ENCODE measurements around the gene ARRDC4. TPM values are rescaled to one million over a fixed set of nuclear protein-coding genes. Genes with fewer than 3 reads are reported as not detected.

The ARRDC4 gene
- total RNA-seq, 1 donor from 2014 or later = 6.7 TPM

GRCh38 chr15:97972366-97972765 lies 11.9 kb downstream of the ARRDC4 start:
- Mint-ChIP-seq H3K4me3 (ENCODE audit: unreplicated experiment) (no peak overlapping the region), H3K9me3 (ENCODE audit: unreplicated experiment) (no peaks in the 10 kb centered on the region), H3K36me3 (ENCODE audit: low read depth, unreplicated experiment) (no peaks in the 10 kb centered on the region), H3K27ac (ENCODE audit: unreplicated experiment) (no peak overlapping the region), H3K27me3 (ENCODE audit: unreplicated experiment) (no peaks in the 10 kb centered on the region), H3K4me1 (ENCODE audit: unreplicated experiment) (no peaks in the 10 kb centered on the region)
- DNase-seq (ENCODE audit: low spot score) = no peak
- TF ChIP-seq CTCF (IDR thresholded peaks at IDR 0.05; ENCODE audit: unreplicated experiment) = no peak

- DNase-seq (ENCODE audit: low spot score) = no peak
- no peak for TF ChIP-seq CTCF (IDR thresholded peaks at IDR 0.05; ENCODE audit: unreplicated experiment)
- Mint-ChIP-seq H3K9me3 (ENCODE audit: unreplicated experiment) (no peaks in the 10 kb centered on the region), H3K4me1 (ENCODE audit: unreplicated experiment) (no peaks in the 10 kb centered on the region), H3K4me3 (ENCODE audit: unreplicated experiment) (no peak overlapping the region), H3K27me3 (ENCODE audit: unreplicated experiment) (no peaks in the 10 kb centered on the region), H3K27ac (ENCODE audit: unreplicated experiment) (no peak overlapping the region), H3K36me3 (ENCODE audit: low read depth, unreplicated experiment) (no peaks in the 10 kb centered on the region)
Observed at GRCh38 chr15:97976129-97976528, 15.6 kb downstream of the ARRDC4 start.

GRCh38 chr15:97976766-97977503 lies 16.4 kb downstream of the ARRDC4 start:
- no peak for DNase-seq (ENCODE audit: low spot score)
- H3K4me3 Mint-ChIP-seq (ENCODE audit: unreplicated experiment) = no peak overlapping the region
- H3K27ac Mint-ChIP-seq (ENCODE audit: unreplicated experiment) = no peak overlapping the region
- no peaks in the 10 kb centered on the region for H3K4me1 Mint-ChIP-seq (ENCODE audit: unreplicated experiment)
- no peaks in the 10 kb centered on the region for H3K36me3 Mint-ChIP-seq (ENCODE audit: low read depth, unreplicated experiment)
- H3K27me3 Mint-ChIP-seq (ENCODE audit: unreplicated experiment) = no peaks in the 10 kb centered on the region
- H3K9me3 Mint-ChIP-seq (ENCODE audit: unreplicated experiment) = no peaks in the 10 kb centered on the region
- no peak for TF ChIP-seq CTCF (IDR thresholded peaks at IDR 0.05; ENCODE audit: unreplicated experiment)

- H3K36me3 Mint-ChIP-seq (ENCODE audit: low read depth, unreplicated experiment) = no peaks in the 10 kb centered on the region
- H3K27ac Mint-ChIP-seq (ENCODE audit: unreplicated experiment) = no peak overlapping the region
- H3K4me1 Mint-ChIP-seq (ENCODE audit: unreplicated experiment) = no peaks in the 10 kb centered on the region
- H3K27me3 Mint-ChIP-seq (ENCODE audit: unreplicated experiment) = no peaks in the 10 kb centered on the region
- no peak overlapping the region for H3K4me3 Mint-ChIP-seq (ENCODE audit: unreplicated experiment)
- TF ChIP-seq CTCF (IDR thresholded peaks at IDR 0.05; ENCODE audit: unreplicated experiment) = no peak
- no peak for DNase-seq (ENCODE audit: low spot score)
- no peaks in the 10 kb centered on the region for H3K9me3 Mint-ChIP-seq (ENCODE audit: unreplicated experiment)
Observed at GRCh38 chr15:97977734-97978133, 17.2 kb downstream of the ARRDC4 start.

GRCh38 chr15:97978401-97979139 lies 18.1 kb downstream of the ARRDC4 start:
- no peak overlapping the region for H3K4me3 Mint-ChIP-seq (ENCODE audit: unreplicated experiment)
- DNase-seq (ENCODE audit: low spot score) = no peak
- no peaks in the 10 kb centered on the region for H3K9me3 Mint-ChIP-seq (ENCODE audit: unreplicated experiment)
- no peaks in the 10 kb centered on the region for H3K27me3 Mint-ChIP-seq (ENCODE audit: unreplicated experiment)
- no peaks in the 10 kb centered on the region for H3K4me1 Mint-ChIP-seq (ENCODE audit: unreplicated experiment)
- no peak overlapping the region for H3K27ac Mint-ChIP-seq (ENCODE audit: unreplicated experiment)
- TF ChIP-seq CTCF (IDR thresholded peaks at IDR 0.05; ENCODE audit: unreplicated experiment) = no peak
- H3K36me3 Mint-ChIP-seq (ENCODE audit: low read depth, unreplicated experiment) = no peaks in the 10 kb centered on the region
